OCI-LY1 (cell line): ENCODE measurements around the gene GPR62.

Experiments used
- H2AFZ ChIP-seq: fragments of 200-600 bp; sonication (generic), shearing (Covaris generic); 2 replicates; pipeline ENCODE4 v1.6.0; 2014; ENCODE audit warnings: antibody characterized with exemption, mild to moderate bottlenecking, low read length
- H3F3A ChIP-seq: fragments of 200-600 bp; sonication (generic), shearing (Covaris generic); 2 replicates; pipeline ENCODE4 v1.6.0; 2014; ENCODE audit warnings: mild to moderate bottlenecking, antibody characterized with exemption, low read length, moderate library complexity; ENCODE audit not compliant: insufficient read depth
- H3K27ac ChIP-seq: fragments of 200-600 bp; sonication (generic); 2 replicates; pipeline ENCODE4 v1.5.1; 2014; ENCODE audit warnings: low read length, mixed run types, mild to moderate bottlenecking, low read depth; ENCODE audit not compliant: poor library complexity, severe bottlenecking
- H3K27me3 ChIP-seq: fragments of 200-600 bp; sonication (generic); 2 replicates; pipeline ENCODE4 v1.6.0; 2014; ENCODE audit warnings: antibody characterized with exemption, mild to moderate bottlenecking, low read length, moderate library complexity; ENCODE audit not compliant: insufficient read depth
- H3K36me3 ChIP-seq: fragments of 200-600 bp; sonication (generic); 2 replicates; pipeline ENCODE4 v1.6.1; 2014; ENCODE audit warnings: mild to moderate bottlenecking, antibody characterized with exemption, low read length, moderate library complexity, mixed read lengths; ENCODE audit not compliant: insufficient read depth
- H3K4me1 ChIP-seq: fragments of 200-600 bp; sonication (generic); 2 replicates; pipeline ENCODE4 v1.5.1; 2014; ENCODE audit warnings: mild to moderate bottlenecking, low read length, moderate library complexity; ENCODE audit not compliant: insufficient read depth, severe bottlenecking
- H3K4me2 ChIP-seq: fragments of 200-600 bp; sonication (generic), shearing (Covaris generic); 2 replicates; pipeline ENCODE4 v1.6.1; 2014; ENCODE audit warnings: low read length
- H3K4me3 ChIP-seq: fragments of 200-600 bp; sonication (generic); 2 replicates; pipeline ENCODE4 v1.5.1; 2014; ENCODE audit warnings: low read length, low read depth, mild to moderate bottlenecking, mixed read lengths; ENCODE audit not compliant: poor library complexity, severe bottlenecking
- H3K79me2 ChIP-seq: fragments of 200-600 bp; shearing (Covaris generic); 2 replicates; pipeline ENCODE4 v1.6.1; 2016; ENCODE audit warnings: mixed run types, low read length, mixed read lengths; ENCODE audit not compliant: insufficient read depth
- H3K9ac ChIP-seq: fragments of 200-600 bp; sonication (generic), shearing (Covaris generic); 2 replicates; pipeline ENCODE4 v1.6.1; 2014; ENCODE audit warnings: mild to moderate bottlenecking, low read length, mixed read lengths
- H3K9me2 ChIP-seq: fragments of 200-600 bp; sonication (generic), shearing (Covaris generic); 2 replicates; pipeline ENCODE4 v1.6.1; 2014; ENCODE audit warnings: low read depth, mild to moderate bottlenecking, low read length, mixed read lengths
- H3K9me3 ChIP-seq: fragments of 200-600 bp; shearing (Covaris generic); 2 replicates; pipeline ENCODE4 v1.6.1; 2014; ENCODE audit warnings: low read length, mixed read lengths
- H4K20me1 ChIP-seq: fragments of 200-600 bp; sonication (generic), shearing (Covaris generic); 2 replicates; pipeline ENCODE4 v1.6.0; 2016; ENCODE audit warnings: mild to moderate bottlenecking, low read length; ENCODE audit not compliant: insufficient read depth
- CTCF ChIP-seq: fragments of 200-600 bp; sonication (generic), shearing (Covaris generic); IDR thresholded peaks from 2 replicates; pipeline ENCODE4 v1.5.1; 2017; ENCODE audit warnings: mild to moderate bottlenecking, antibody characterized with exemption, low read length, moderate library complexity, mixed read lengths
- EZH2 ChIP-seq: fragments of 200-600 bp; sonication (generic), shearing (Covaris generic); IDR thresholded peaks from 2 replicates; pipeline ENCODE4 v1.8.0; 2017; ENCODE audit warnings: borderline replicate concordance, mixed run types, mild to moderate bottlenecking, antibody characterized with exemption, low read length, moderate library complexity, mixed read lengths

GPR62 gene

GRCh38 chr3:51955175-51955892 is at the start of gene GPR62:
Gene GPR62 (plus strand): TSS chr3:51955381. CDS start chr3:51955653, 272 bp downstream.
- H3K9me3 ChIP-seq, result no peaks in the 10 kb centered on the region
- no peaks in the 10 kb centered on the region for H3K79me2 ChIP-seq
- peaks cover 9% of the 10 kb centered on the region for H3K4me1 ChIP-seq
- H3F3A ChIP-seq, result no peaks in the 10 kb centered on the region
- H3K27ac ChIP-seq, result no peak within 1 kb of the TSS
- TF ChIP-seq CTCF, result no peak
- TF ChIP-seq EZH2, result no peak
- no peaks in the 10 kb centered on the region for H4K20me1 ChIP-seq
- no peaks in the 10 kb centered on the region for H3K9me2 ChIP-seq
- H3K9ac ChIP-seq, result no peak within 1 kb of the TSS; the same call in 1 of the 2 replicates
- 0 out of 2 replicates have a peak, but pooled peaks cover 6% of the 10 kb centered on the region for H3K27me3 ChIP-seq
- no peaks in the 10 kb centered on the region for H3K36me3 ChIP-seq
- H2AFZ ChIP-seq, result no peak within 1 kb of the TSS
- H3K4me2 ChIP-seq, result peak within 1 kb of the TSS; percentile 46
- H3K4me3 ChIP-seq, result peak within 1 kb of the TSS; percentile 35

- H4K20me1 ChIP-seq, result no peaks in the 10 kb centered on the region
- H3K27ac ChIP-seq, result no peak overlapping the region
- H3K4me2 ChIP-seq, result no peak overlapping the region
- no peak overlapping the region for H3K4me3 ChIP-seq
- no peak overlapping the region for H3K9ac ChIP-seq
- H3F3A ChIP-seq, result no peaks in the 10 kb centered on the region
- TF ChIP-seq CTCF (no peak), EZH2 (no peak)
- no peaks in the 10 kb centered on the region for H3K27me3 ChIP-seq
- no peak overlapping the region for H2AFZ ChIP-seq
- no peaks in the 10 kb centered on the region for H3K9me2 ChIP-seq
- no peaks in the 10 kb centered on the region for H3K79me2 ChIP-seq
- H3K9me3 ChIP-seq, result no peaks in the 10 kb centered on the region
- H3K4me1 ChIP-seq, result no peaks in the 10 kb centered on the region
- no peaks in the 10 kb centered on the region for H3K36me3 ChIP-seq
Observed at GRCh38 chr3:51908026-51908425, 47.2 kb upstream of the GPR62 start.

- no peak overlapping the region for H3K4me2 ChIP-seq
- H4K20me1 ChIP-seq, result no peaks in the 10 kb centered on the region
- no peaks in the 10 kb centered on the region for H3K27me3 ChIP-seq
- H3K9ac ChIP-seq, result no peak overlapping the region
- no peaks in the 10 kb centered on the region for H3K9me3 ChIP-seq
- no peak overlapping the region for H3K4me3 ChIP-seq
- no peaks in the 10 kb centered on the region for H3K36me3 ChIP-seq
- no peaks in the 10 kb centered on the region for H3K79me2 ChIP-seq
- H3K4me1 ChIP-seq, result no peaks in the 10 kb centered on the region
- no peak overlapping the region for H2AFZ ChIP-seq
- H3F3A ChIP-seq, result no peaks in the 10 kb centered on the region
- H3K9me2 ChIP-seq, result no peaks in the 10 kb centered on the region
- no peak overlapping the region for H3K27ac ChIP-seq
- TF ChIP-seq EZH2, result no peak
- TF ChIP-seq CTCF, result no peak
Observed at GRCh38 chr3:51916418-51916817, 38.8 kb upstream of the GPR62 start.
